ENCODE data around the gene MT1M. TPM values are rescaled to one million over a fixed set of nuclear protein-coding genes. Genes with fewer than 3 reads are reported as not detected.

The MT1M gene
- polyA plus RNA-seq, 3 donors: not detected

DNA sequence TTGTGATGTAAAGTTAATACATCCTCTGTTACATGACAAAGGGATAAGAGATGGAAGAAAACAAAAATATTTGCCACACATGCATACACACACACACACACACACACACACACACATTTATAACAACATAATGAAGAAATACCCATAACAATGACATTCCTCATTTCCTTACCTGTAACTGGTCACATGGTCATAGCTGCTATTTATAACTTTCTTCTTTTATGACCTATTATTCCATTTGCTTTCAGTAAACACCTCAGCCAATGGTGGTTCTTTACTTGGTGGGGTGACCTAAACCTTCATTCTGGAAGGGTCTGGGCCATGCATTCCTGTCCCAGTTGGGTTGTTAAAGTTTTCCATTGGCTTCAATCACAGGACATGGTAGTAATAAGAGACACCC lies 18.8 kb upstream of the MT1M start:
- Histone ChIP-seq H3K4me3 (replicated peaks in 1 of 3; ENCODE audit: low read depth in 2 of 3, low read length in 3 of 3) (no peak overlapping the region), H3K27ac (ENCODE audit: low read depth in 1 of 2, low read length in 2 of 2) (no peak overlapping the region), H3K36me3 (replicated peaks in 1 of 2; ENCODE audit: control insufficient read depth in 1 of 2, insufficient read depth in 2 of 2, low read length in 2 of 2) (no peaks in the 10 kb centered on the region), H4K20me1 (ENCODE audit: insufficient read depth, low read length) (no peaks in the 10 kb centered on the region), H3K4me2 (replicated peaks; ENCODE audit: extremely low read depth, low read length, poor library complexity, severe bottlenecking) (no peak overlapping the region), H2AFZ (ENCODE audit: insufficient read depth, low read depth, low read length, poor library complexity, severe bottlenecking) (no peak overlapping the region), H3K27me3 (ENCODE audit: control insufficient read depth in 2 of 2, insufficient read depth in 2 of 2, low read length in 2 of 2) (peaks cover 13 to 31% of the 10 kb centered on the region in 2 donors), H3K79me2 (ENCODE audit: insufficient read depth, low read length) (no peaks in the 10 kb centered on the region), H3K9ac (ENCODE audit: insufficient read depth, low read length, poor library complexity, severe bottlenecking) (no peak overlapping the region), H3K9me3 (replicated peaks in 1 of 2; ENCODE audit: control insufficient read depth in 1 of 2, insufficient read depth in 1 of 2, low read length in 2 of 2) (no peaks in the 10 kb centered on the region), H3K4me1 (ENCODE audit: control insufficient read depth in 1 of 2, insufficient read depth in 2 of 2, low read length in 2 of 2) (peaks cover 31 to 38% of the 10 kb centered on the region in 2 donors)
- H3K36me3 Mint-ChIP-seq: peaks cover 0 to under 1% of the 10 kb centered on the region in 2 donors
- TF ChIP-seq, protein P1, sequence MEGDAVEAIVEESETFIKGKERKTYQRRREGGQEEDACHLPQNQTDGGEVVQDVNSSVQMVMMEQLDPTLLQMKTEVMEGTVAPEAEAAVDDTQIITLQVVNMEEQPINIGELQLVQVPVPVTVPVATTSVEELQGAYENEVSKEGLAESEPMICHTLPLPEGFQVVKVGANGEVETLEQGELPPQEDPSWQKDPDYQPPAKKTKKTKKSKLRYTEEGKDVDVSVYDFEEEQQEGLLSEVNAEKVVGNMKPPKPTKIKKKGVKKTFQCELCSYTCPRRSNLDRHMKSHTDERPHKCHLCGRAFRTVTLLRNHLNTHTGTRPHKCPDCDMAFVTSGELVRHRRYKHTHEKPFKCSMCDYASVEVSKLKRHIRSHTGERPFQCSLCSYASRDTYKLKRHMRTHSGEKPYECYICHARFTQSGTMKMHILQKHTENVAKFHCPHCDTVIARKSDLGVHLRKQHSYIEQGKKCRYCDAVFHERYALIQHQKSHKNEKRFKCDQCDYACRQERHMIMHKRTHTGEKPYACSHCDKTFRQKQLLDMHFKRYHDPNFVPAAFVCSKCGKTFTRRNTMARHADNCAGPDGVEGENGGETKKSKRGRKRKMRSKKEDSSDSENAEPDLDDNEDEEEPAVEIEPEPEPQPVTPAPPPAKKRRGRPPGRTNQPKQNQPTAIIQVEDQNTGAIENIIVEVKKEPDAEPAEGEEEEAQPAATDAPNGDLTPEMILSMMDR (IDR thresholded peaks at IDR 0.05): no peak
- intact Hi-C loops (cut with micrococcal nuclease): no loop called here
- H3K4me3 Mint-ChIP-seq: no peak overlapping the region
- H3K27me3 Mint-ChIP-seq (ENCODE audit: low read depth in 3 of 3): peaks cover 28 to 31% (median 30%) of the 10 kb centered on the region in 3 donors
- H3K4me1 Mint-ChIP-seq: peaks cover 40% of the 10 kb centered on the region
- peaks cover 0 to 2% (median 0%) of the 10 kb centered on the region in 7 donors for H3K9me3 Mint-ChIP-seq
- DNase-seq: no peak
- no peak overlapping the region for H3K27ac Mint-ChIP-seq

DNA sequence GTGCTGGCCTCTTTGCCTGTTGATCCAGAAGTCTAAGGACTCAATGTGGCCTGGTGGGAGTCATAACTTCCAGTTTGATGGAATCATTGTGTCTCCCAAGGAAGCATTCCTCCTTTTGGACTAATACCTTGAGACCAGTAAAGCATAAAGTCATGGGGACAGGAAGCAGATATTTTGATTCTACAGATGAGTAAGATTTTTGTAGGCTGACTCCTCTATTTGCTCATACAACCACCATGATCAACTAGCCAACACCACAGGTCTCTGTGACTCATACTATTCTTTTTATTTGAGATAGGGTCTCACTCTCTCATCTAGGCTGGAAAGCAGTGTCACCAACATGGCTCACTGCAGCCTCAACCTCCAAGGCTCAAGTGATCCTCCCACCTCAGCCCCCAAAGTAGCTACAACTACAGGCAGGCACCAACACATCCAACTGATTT lies 17.9 kb upstream of the MT1M start:
- H3K36me3 Mint-ChIP-seq: peaks cover 0 to 2% of the 10 kb centered on the region in 2 donors
- TF ChIP-seq, protein P1 (IDR thresholded peaks at IDR 0.05): no peak
- Histone ChIP-seq H3K27me3 (ENCODE audit: control insufficient read depth in 2 of 2, insufficient read depth in 2 of 2, low read length in 2 of 2) (peaks cover 18 to 39% of the 10 kb centered on the region in 2 donors), H3K36me3 (replicated peaks in 1 of 2; ENCODE audit: control insufficient read depth in 1 of 2, insufficient read depth in 2 of 2, low read length in 2 of 2) (no peaks in the 10 kb centered on the region), H3K9ac (ENCODE audit: insufficient read depth, low read length, poor library complexity, severe bottlenecking) (no peak overlapping the region), H3K4me3 (replicated peaks in 1 of 3; ENCODE audit: low read depth in 2 of 3, low read length in 3 of 3) (no peak overlapping the region), H2AFZ (ENCODE audit: insufficient read depth, low read depth, low read length, poor library complexity, severe bottlenecking) (no peak overlapping the region), H3K4me2 (replicated peaks; ENCODE audit: extremely low read depth, low read length, poor library complexity, severe bottlenecking) (no peak overlapping the region), H3K27ac (ENCODE audit: low read depth in 1 of 2, low read length in 2 of 2) (no peak overlapping the region), H4K20me1 (ENCODE audit: insufficient read depth, low read length) (no peaks in the 10 kb centered on the region), H3K4me1 (ENCODE audit: control insufficient read depth in 1 of 2, insufficient read depth in 2 of 2, low read length in 2 of 2) (peaks cover 23 to 31% of the 10 kb centered on the region in 2 donors), H3K9me3 (replicated peaks in 1 of 2; ENCODE audit: control insufficient read depth in 1 of 2, insufficient read depth in 1 of 2, low read length in 2 of 2) (no peaks in the 10 kb centered on the region), H3K79me2 (ENCODE audit: insufficient read depth, low read length) (no peaks in the 10 kb centered on the region)
- peaks cover 31 to 40% (median 37%) of the 10 kb centered on the region in 3 donors for H3K27me3 Mint-ChIP-seq (ENCODE audit: low read depth in 3 of 3)
- intact Hi-C loops (cut with micrococcal nuclease): no loop called here
- no peak overlapping the region for H3K27ac Mint-ChIP-seq
- peaks cover 0 to 2% (median 0%) of the 10 kb centered on the region in 7 donors for H3K9me3 Mint-ChIP-seq
- DNase-seq: no peak
- peaks cover 31% of the 10 kb centered on the region for H3K4me1 Mint-ChIP-seq
- no peak overlapping the region for H3K4me3 Mint-ChIP-seq

Data from CD14-positive monocyte (primary cell).